GM23338 (cell line): Measurements from ENCODE around the gene ADGRV1.

Experiments
- CREB1 ChIP-seq: fragments of 250-450 bp; sonication (Bioruptor Pico); IDR thresholded peaks from 2 replicates; pipeline ENCODE4 v1.5.0; 2020; ENCODE audit warnings: low read depth, mild to moderate bottlenecking, moderate library complexity
- EZH2 ChIP-seq: fragments of 200-600 bp; sonication (generic); IDR thresholded peaks from one replicate; pipeline ENCODE4 v1.8.0; 2017; ENCODE audit warnings: antibody characterized with exemption, mild to moderate bottlenecking, low read depth; ENCODE audit not compliant: unreplicated experiment
- EZH2phosphoT487 ChIP-seq: fragments of 200-600 bp; sonication (generic); IDR thresholded peaks from one replicate; pipeline ENCODE4 v1.8.1; 2018; ENCODE audit warnings: antibody characterized with exemption; ENCODE audit not compliant: unreplicated experiment
- JUNB ChIP-seq: IDR thresholded peaks from one replicate; pipeline ENCODE4 v1.6.1; 2016; ENCODE audit warnings: antibody characterized with exemption; ENCODE audit not compliant: unreplicated experiment
- POLR2AphosphoS5 ChIP-seq: IDR thresholded peaks from 2 replicates; pipeline ENCODE4 v1.6.1; 2016; ENCODE audit warnings: antibody characterized with exemption, low read depth
- TF ChIP-seq, protein P1 (sequence below), 2 experiments: fragments of 200-600 bp in 1 of 2; sonication (generic) in 1 of 2; conservative IDR thresholded peaks; 2 replicates each; pipeline versions ENCODE4 v1.5.1 to v1.6.1; 2016 to 2017; ENCODE audit warnings: antibody characterized with exemption in 2 of 2, low read depth in 2 of 2, mild to moderate bottlenecking in 2 of 2, moderate library complexity in 1 of 2
- TF ChIP-seq, protein P2 (sequence below): IDR thresholded peaks from 2 replicates; pipeline ENCODE4 v1.6.1; 2016; ENCODE audit warnings: antibody characterized with exemption

DNA sequence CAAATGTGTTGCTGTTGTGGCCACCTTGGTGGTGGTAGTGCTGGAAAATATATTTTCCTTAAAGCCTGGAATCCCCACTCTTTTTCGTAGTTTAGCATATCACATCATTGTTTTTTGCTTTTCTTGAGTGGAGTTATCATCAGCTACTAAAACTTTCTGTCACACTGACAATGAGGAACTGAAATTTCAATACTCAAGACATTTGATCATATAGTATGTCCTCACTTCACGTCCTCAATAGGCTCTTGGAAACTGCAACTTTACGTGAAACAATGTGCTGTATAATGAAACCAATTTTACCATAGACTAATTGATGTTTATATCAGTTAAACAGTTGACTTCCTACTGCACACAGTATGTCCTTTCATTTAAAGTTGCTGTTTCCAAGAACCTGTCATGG lies 265.8 kb downstream of the ADGRV1 start:
- TF ChIP-seq POLR2AphosphoS5, result no peak
- TF ChIP-seq, protein P1, sequence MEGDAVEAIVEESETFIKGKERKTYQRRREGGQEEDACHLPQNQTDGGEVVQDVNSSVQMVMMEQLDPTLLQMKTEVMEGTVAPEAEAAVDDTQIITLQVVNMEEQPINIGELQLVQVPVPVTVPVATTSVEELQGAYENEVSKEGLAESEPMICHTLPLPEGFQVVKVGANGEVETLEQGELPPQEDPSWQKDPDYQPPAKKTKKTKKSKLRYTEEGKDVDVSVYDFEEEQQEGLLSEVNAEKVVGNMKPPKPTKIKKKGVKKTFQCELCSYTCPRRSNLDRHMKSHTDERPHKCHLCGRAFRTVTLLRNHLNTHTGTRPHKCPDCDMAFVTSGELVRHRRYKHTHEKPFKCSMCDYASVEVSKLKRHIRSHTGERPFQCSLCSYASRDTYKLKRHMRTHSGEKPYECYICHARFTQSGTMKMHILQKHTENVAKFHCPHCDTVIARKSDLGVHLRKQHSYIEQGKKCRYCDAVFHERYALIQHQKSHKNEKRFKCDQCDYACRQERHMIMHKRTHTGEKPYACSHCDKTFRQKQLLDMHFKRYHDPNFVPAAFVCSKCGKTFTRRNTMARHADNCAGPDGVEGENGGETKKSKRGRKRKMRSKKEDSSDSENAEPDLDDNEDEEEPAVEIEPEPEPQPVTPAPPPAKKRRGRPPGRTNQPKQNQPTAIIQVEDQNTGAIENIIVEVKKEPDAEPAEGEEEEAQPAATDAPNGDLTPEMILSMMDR (conservative IDR thresholded peaks at IDR 0.05; ENCODE audit: low read depth in 2 of 2), result no peak
- TF ChIP-seq, protein P2, sequence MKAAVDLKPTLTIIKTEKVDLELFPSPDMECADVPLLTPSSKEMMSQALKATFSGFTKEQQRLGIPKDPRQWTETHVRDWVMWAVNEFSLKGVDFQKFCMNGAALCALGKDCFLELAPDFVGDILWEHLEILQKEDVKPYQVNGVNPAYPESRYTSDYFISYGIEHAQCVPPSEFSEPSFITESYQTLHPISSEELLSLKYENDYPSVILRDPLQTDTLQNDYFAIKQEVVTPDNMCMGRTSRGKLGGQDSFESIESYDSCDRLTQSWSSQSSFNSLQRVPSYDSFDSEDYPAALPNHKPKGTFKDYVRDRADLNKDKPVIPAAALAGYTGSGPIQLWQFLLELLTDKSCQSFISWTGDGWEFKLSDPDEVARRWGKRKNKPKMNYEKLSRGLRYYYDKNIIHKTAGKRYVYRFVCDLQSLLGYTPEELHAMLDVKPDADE, result no peak
- no peak for TF ChIP-seq EZH2phosphoT487
- TF ChIP-seq EZH2, result no peak
- TF ChIP-seq CREB1, result no peak
- no peak for TF ChIP-seq JUNB
